Measurements from ENCODE around the gene TSPAN3. TPM values are rescaled to one million over a fixed set of nuclear protein-coding genes. Genes with fewer than 3 reads are reported as not detected.

Gene TSPAN3
- total and polyA plus RNA-seq, 2 donors (not counting 3 experiments of a cell fraction or from before 2014, with no cell fraction given): 215 to 606 TPM

DNA sequence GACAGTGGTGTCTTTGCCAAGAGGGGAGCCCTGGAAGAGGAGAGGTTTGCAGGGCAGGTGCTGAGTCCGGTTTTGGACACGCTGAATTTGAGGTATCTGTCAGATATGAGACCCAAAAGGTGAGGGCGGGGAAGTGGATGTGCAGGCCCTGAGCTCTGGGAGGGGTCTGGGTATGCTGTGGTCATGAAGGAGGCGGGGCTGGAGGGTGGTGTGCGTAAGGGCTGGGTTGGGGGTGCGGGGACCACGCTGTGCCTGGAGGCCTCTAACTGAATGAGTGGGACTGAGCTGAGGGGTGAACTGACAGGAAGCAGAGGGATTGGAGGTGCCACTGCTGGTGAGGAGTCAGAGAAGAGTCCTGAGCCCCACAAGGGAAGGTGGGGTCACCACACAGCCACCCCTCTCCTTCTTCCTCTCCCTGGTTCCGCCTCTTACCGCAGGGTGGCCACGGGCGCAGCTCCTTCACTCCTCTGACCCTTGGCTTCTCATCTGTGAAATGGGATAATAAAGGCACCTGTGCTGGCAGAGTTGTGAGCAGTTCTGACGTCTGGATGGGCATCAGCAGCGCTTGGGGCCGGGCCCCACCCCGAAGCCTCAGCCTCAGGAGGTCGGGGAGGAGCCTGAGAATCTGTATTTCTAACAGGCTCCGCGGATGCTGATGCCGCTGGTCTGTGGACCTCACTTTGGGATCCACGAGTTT lies 47.2 kb downstream of the TSPAN3 start:
- CTCF ChIA-PET: interaction anchor here (0.6 to 4.3 kb wide), 19 partner anchors 8 to 797 kb away, joined by 3 to 45 read pairs (median 5); no protein-coding TSS in a partner anchor
- DNase-seq (ENCODE audit: low read depth, low spot score): no peak
- dilution Hi-C loops (cut with MboI; ENCODE audit: extremely low pct_ligation_motif_present, low sequenced_read_pairs): no loop called here
- no TSS peak for BruUV-seq (replicated peaks)
- TF ChIP-seq, protein P1, sequence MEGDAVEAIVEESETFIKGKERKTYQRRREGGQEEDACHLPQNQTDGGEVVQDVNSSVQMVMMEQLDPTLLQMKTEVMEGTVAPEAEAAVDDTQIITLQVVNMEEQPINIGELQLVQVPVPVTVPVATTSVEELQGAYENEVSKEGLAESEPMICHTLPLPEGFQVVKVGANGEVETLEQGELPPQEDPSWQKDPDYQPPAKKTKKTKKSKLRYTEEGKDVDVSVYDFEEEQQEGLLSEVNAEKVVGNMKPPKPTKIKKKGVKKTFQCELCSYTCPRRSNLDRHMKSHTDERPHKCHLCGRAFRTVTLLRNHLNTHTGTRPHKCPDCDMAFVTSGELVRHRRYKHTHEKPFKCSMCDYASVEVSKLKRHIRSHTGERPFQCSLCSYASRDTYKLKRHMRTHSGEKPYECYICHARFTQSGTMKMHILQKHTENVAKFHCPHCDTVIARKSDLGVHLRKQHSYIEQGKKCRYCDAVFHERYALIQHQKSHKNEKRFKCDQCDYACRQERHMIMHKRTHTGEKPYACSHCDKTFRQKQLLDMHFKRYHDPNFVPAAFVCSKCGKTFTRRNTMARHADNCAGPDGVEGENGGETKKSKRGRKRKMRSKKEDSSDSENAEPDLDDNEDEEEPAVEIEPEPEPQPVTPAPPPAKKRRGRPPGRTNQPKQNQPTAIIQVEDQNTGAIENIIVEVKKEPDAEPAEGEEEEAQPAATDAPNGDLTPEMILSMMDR (IDR thresholded peaks at IDR 0.05; ENCODE audit: extremely low read depth in 1 of 2, insufficient read depth in 1 of 2, low read depth in 1 of 2, low read length in 2 of 2): no peak
- TF ChIP-seq, protein P2, sequence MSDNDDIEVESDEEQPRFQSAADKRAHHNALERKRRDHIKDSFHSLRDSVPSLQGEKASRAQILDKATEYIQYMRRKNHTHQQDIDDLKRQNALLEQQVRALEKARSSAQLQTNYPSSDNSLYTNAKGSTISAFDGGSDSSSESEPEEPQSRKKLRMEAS (IDR thresholded peaks at IDR 0.05; ENCODE audit: insufficient read depth, insufficient read length): no peak
- TF ChIP-seq EZH2 (IDR thresholded peaks at IDR 0.05; ENCODE audit: borderline replicate concordance, low read depth, low read length, severe bottlenecking) (no peak), POLR2A (IDR thresholded peaks at IDR 0.05; ENCODE audit: low read depth, low read length) (no peak), MYC (IDR thresholded peaks at IDR 0.05; ENCODE audit: low read depth, low read length) (no peak), GATA2 (IDR thresholded peaks at IDR 0.05; ENCODE audit: insufficient read depth, insufficient read length, low read depth, low read length) (no peak), POLR2AphosphoS5 (IDR thresholded peaks at IDR 0.05; ENCODE audit: insufficient read depth, low read depth, low read length) (no peak), FOS (IDR thresholded peaks at IDR 0.05; ENCODE audit: borderline replicate concordance, insufficient read depth, low read length) (no peak), JUN (IDR thresholded peaks at IDR 0.05; ENCODE audit: borderline replicate concordance, insufficient read depth, insufficient read length, low read depth) (no peak)
- Histone ChIP-seq H2AFZ (ENCODE audit: low read depth, low read length) (no peak overlapping the region), H3K4me1 (ENCODE audit: control insufficient read depth, extremely low read depth, insufficient read depth, low read length) (peaks cover 11% of the 10 kb centered on the region), H3K9ac (replicated peaks; ENCODE audit: extremely low read depth, insufficient read depth, low read length) (no peak overlapping the region), H3K4me3 (replicated peaks in 1 of 3; ENCODE audit: insufficient read depth in 1 of 3, low read depth in 1 of 3, low read length in 3 of 3) (no peak overlapping the region), H3K9me3 (replicated peaks; ENCODE audit: control insufficient read depth, insufficient read depth, low read length) (no peaks in the 10 kb centered on the region), H3K27ac (ENCODE audit: insufficient read depth, low read depth, low read length) (no peak overlapping the region), H3K36me3 (ENCODE audit: control insufficient read depth in 2 of 2, extremely low read depth in 1 of 2, insufficient read depth in 2 of 2, low read length in 2 of 2) (no peaks in the 10 kb centered on the region), H3K4me2 (ENCODE audit: insufficient read depth, low read length) (no peak overlapping the region), H3K9me1 (replicated peaks; ENCODE audit: control insufficient read depth, extremely low read depth, insufficient read depth, low read length) (no peaks in the 10 kb centered on the region), H3K27me3 (ENCODE audit: control insufficient read depth in 2 of 2, insufficient read depth in 2 of 2, low read length in 2 of 2) (no peaks in the 10 kb centered on the region), H3K79me2 (ENCODE audit: control insufficient read depth, insufficient read depth, low read length) (no peaks in the 10 kb centered on the region), H4K20me1 (replicated peaks; ENCODE audit: control insufficient read depth, extremely low read depth, insufficient read depth, low read length) (no peaks in the 10 kb centered on the region)
- intact Hi-C loops (cut with micrococcal nuclease): loop anchor here (1.0 to 5.0 kb wide), 7 partner anchors 50 to 831 kb away; no protein-coding TSS in a partner anchor
- FAIRE-seq: no peak
- POLR2A ChIA-PET: no interaction called here

Data from endothelial cell of umbilical vein (primary cell).